CD4-positive, alpha-beta memory T cell (primary cell): ENCODE data around the gene PACSIN3. TPM values are rescaled to one million over a fixed set of nuclear protein-coding genes. Genes with fewer than 3 reads are reported as not detected.

Experiments
- CTCF ChIA-PET: fragments of 350-600 bp; sonication (Branson Sonifier 250); formaldehyde crosslinking; loops from one replicate; lab custom pipeline; 2021; ENCODE audit warnings: inconsistent platforms; ENCODE audit not compliant: partially characterized antibody; lab: Charles Lee
- POLR2A ChIA-PET: fragments of 350-600 bp; sonication (Branson Sonifier 250); formaldehyde crosslinking; loops from one replicate; lab custom pipeline; 2021; ENCODE audit not compliant: partially characterized antibody; lab: Charles Lee
- DNase-seq, 5 donors: peaks; one replicate each; pipeline versions ENCODE4 v3.0.0 to v3.0.0-alpha.2; 2020 to 2022; ENCODE audit warnings: mixed read lengths in 1 of 5
- H3K27ac ChIP-seq: one replicate; pipeline ENCODE4 v1.7.0; 2013; ENCODE audit warnings: low read depth, low read length
- H3K27me3 ChIP-seq: 2 replicates; pipeline ENCODE4 v1.7.0; 2013; ENCODE audit warnings: mild to moderate bottlenecking, low read length, moderate library complexity; ENCODE audit not compliant: insufficient read depth
- H3K36me3 ChIP-seq: 2 replicates; pipeline ENCODE4 v1.7.0; 2013; ENCODE audit warnings: mild to moderate bottlenecking, low read length, moderate library complexity; ENCODE audit not compliant: insufficient read depth
- H3K4me1 ChIP-seq: 2 replicates; pipeline ENCODE4 v1.7.0; 2013; ENCODE audit warnings: mild to moderate bottlenecking, low read length, moderate library complexity; ENCODE audit not compliant: insufficient read depth
- H3K4me3 ChIP-seq, 2 donors: one replicate each; pipeline ENCODE4 v1.7.0; 2013; ENCODE audit warnings: low read length in 2 of 2, mild to moderate bottlenecking in 1 of 2
- H3K9me3 ChIP-seq, 2 donors: one replicate each; pipeline ENCODE4 v1.7.0; 2013; ENCODE audit warnings: low read length in 2 of 2, control low read depth in 1 of 2; ENCODE audit not compliant: control insufficient read depth in 1 of 2
- H3K27ac Mint-ChIP-seq, 7 donors: one replicate each; pipeline ENCODE4 v1.8.0; 2020 to 2021; ENCODE audit warnings: mixed read lengths in 7 of 7, mild to moderate bottlenecking in 6 of 7, inconsistent platforms in 3 of 7, moderate library complexity in 3 of 7
- H3K27me3 Mint-ChIP-seq, 2 donors: one replicate each; pipeline ENCODE4 v1.8.0; 2020 to 2021; ENCODE audit warnings: mixed read lengths in 2 of 2
- H3K36me3 Mint-ChIP-seq, 2 donors: one replicate each; pipeline ENCODE4 v1.8.0; 2020 to 2021; ENCODE audit warnings: mixed read lengths in 2 of 2, inconsistent platforms in 1 of 2, mild to moderate bottlenecking in 1 of 2
- H3K4me1 Mint-ChIP-seq, 4 donors: one replicate each; pipeline ENCODE4 v1.8.0; 2020 to 2021; ENCODE audit warnings: mixed read lengths in 4 of 4, mild to moderate bottlenecking in 1 of 4
- H3K4me3 Mint-ChIP-seq, 8 donors: one replicate each; pipeline ENCODE4 v1.8.0; 2020 to 2021; ENCODE audit warnings: mixed read lengths in 8 of 8, mild to moderate bottlenecking in 7 of 8, moderate library complexity in 6 of 8, inconsistent platforms in 3 of 8
- H3K9me3 Mint-ChIP-seq, 8 donors: one replicate each; pipeline ENCODE4 v1.8.0; 2020 to 2021; ENCODE audit warnings: mixed read lengths in 8 of 8, mild to moderate bottlenecking in 5 of 8, inconsistent platforms in 3 of 8, moderate library complexity in 1 of 8
- intact Hi-C: fragments of 100-400 bp; cut with micrococcal nuclease; formaldehyde crosslinking; loops from one replicate; pipeline ENCODE4 v1.15.1; 2023
- polyA plus RNA-seq, 2 donors: library from polyadenylated mRNA; unstranded; fragments of 300-500 nt; fragmentation: Illumina TruSeq; gene quantifications; one replicate each; pipeline ENCODE4 v1.2.3, GENCODE V29; 2021
- total RNA-seq, 2 experiments: library from RNA; stranded (reverse); gene quantifications; one replicate each; pipeline ENCODE4 v1.2.3, GENCODE V29; 2021

Gene PACSIN3
- total and polyA plus RNA-seq, 4 experiments from 2014 or later: 0.23 to 1.3 TPM; not detected in 2

- H3K36me3 Mint-ChIP-seq: peaks cover 0 to 7% of the 10 kb centered on the region in 2 donors
- no peaks in the 10 kb centered on the region for H3K9me3 ChIP-seq
- H3K4me1 ChIP-seq: peaks cover 33% of the 10 kb centered on the region
- DNase-seq: no peak
- H3K4me1 Mint-ChIP-seq: peaks cover 19 to 33% (median 24%) of the 10 kb centered on the region in 4 donors
- no peaks in the 10 kb centered on the region for H3K36me3 ChIP-seq
- no peak overlapping the region for H3K4me3 ChIP-seq
- H3K27me3 Mint-ChIP-seq: no peaks in the 10 kb centered on the region
- H3K4me3 Mint-ChIP-seq: no peak overlapping the region
- no peaks in the 10 kb centered on the region for H3K27me3 ChIP-seq
- ChIA-PET POLR2A (no interaction called here), CTCF (interaction anchor here (5.8 kb wide), 1 partner anchor 265 kb away, joined by 44 read pairs; no protein-coding TSS in a partner anchor)
- H3K27ac Mint-ChIP-seq: no peak overlapping the region
- no peaks in the 10 kb centered on the region for H3K9me3 Mint-ChIP-seq
- intact Hi-C loops: no loop called here
- H3K27ac ChIP-seq: no peak overlapping the region
Observed at GRCh38 chr11:47156951-47157350, 29.3 kb downstream of the PACSIN3 start.

DNA sequence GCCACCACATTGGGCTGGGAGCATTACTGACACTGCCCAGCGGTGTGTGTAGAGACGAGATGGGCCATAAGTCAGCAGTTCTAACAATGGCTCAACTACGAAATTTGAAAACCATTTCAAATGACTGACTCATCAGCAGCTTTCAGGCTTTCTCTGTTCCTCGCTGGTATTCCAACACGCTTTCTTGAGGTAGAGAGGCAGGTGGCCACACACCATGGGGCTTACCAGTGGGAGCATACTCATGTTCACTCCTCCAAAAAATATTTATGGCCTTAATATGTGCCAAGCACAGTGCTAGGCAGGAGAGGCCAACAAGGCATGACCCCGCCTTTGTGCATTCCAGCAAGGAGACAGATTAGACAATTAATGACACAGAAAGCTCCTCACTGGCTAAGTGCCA lies 29.9 kb downstream of the PACSIN3 start:
- H3K36me3 ChIP-seq: no peaks in the 10 kb centered on the region
- peaks cover 33% of the 10 kb centered on the region for H3K4me1 ChIP-seq
- H3K27me3 ChIP-seq: no peaks in the 10 kb centered on the region
- no peaks in the 10 kb centered on the region for H3K27me3 Mint-ChIP-seq
- H3K9me3 Mint-ChIP-seq: no peaks in the 10 kb centered on the region
- H3K36me3 Mint-ChIP-seq: peaks cover 0 to 8% of the 10 kb centered on the region in 2 donors
- H3K4me1 Mint-ChIP-seq: peaks cover 19 to 33% (median 24%) of the 10 kb centered on the region in 4 donors
- no peak overlapping the region for H3K4me3 Mint-ChIP-seq
- intact Hi-C loops: no loop called here
- POLR2A ChIA-PET: no interaction called here
- no peak for DNase-seq
- H3K27ac ChIP-seq: no peak overlapping the region
- CTCF ChIA-PET: interaction anchor here (5.8 kb wide), 1 partner anchor 264 kb away, joined by 44 read pairs; no protein-coding TSS in a partner anchor
- H3K27ac Mint-ChIP-seq: no peak overlapping the region
- H3K4me3 ChIP-seq: no peak overlapping the region
- no peaks in the 10 kb centered on the region for H3K9me3 ChIP-seq

- ChIA-PET CTCF (interaction anchor here (0.9 to 5.8 kb wide), 3 partner anchors 11 to 264 kb away, joined by 4 to 44 read pairs (median 4); no protein-coding TSS in a partner anchor), POLR2A (interaction anchor here (1.0 to 1.1 kb wide), 2 partner anchors 8 to 219 kb away, joined by 3 to 4 read pairs; partner anchors contain the start of gene CSTPP1)
- no peak overlapping the region for H3K27ac ChIP-seq
Observed at GRCh38 chr11:47155879-47156278, 30.4 kb downstream of the PACSIN3 start.

GRCh38 chr11:47154616-47155570 lies 31.3 kb downstream of the PACSIN3 start:
- peaks cover 33% of the 10 kb centered on the region for H3K4me1 ChIP-seq
- no peaks in the 10 kb centered on the region for H3K36me3 ChIP-seq
- H3K4me3 ChIP-seq: no peak overlapping the region
- H3K27me3 ChIP-seq: no peaks in the 10 kb centered on the region
- Mint-ChIP-seq H3K4me3 (peak overlapping the region in 7 of 8 donors; percentile 21 to 81 (median 51)), H3K4me1 (peaks cover 19 to 33% (median 24%) of the 10 kb centered on the region in 4 donors), H3K9me3 (no peaks in the 10 kb centered on the region), H3K27ac (peak overlapping the region; percentile 20 to 90 (median 76)), H3K36me3 (peaks cover 0 to 7% of the 10 kb centered on the region in 2 donors), H3K27me3 (no peaks in the 10 kb centered on the region)
- intact Hi-C loops: no loop called here
- POLR2A ChIA-PET: interaction anchor here (0.7 to 1.1 kb wide), 3 partner anchors 9 to 218 kb away, joined by 3 to 4 read pairs (median 3); partner anchors contain the start of genes ACP2 and CSTPP1
- DNase-seq: peak in 1 of 5 donors; percentile 28
- no peaks in the 10 kb centered on the region for H3K9me3 ChIP-seq
- no peak overlapping the region for H3K27ac ChIP-seq
- CTCF ChIA-PET: interaction anchor here (0.9 to 5.8 kb wide), 11 partner anchors 8 to 268 kb away, joined by 3 to 44 read pairs (median 4); partner anchors contain the start of gene ARFGAP2

More at GRCh38 chr11:47155879-47156278, 30.4 kb downstream of the PACSIN3 start:
- Mint-ChIP-seq H3K4me1 (peaks cover 19 to 33% (median 24%) of the 10 kb centered on the region in 4 donors), H3K9me3 (no peaks in the 10 kb centered on the region), H3K4me3 (no peak overlapping the region), H3K27me3 (no peaks in the 10 kb centered on the region), H3K27ac (peak overlapping the region in 3 of 7 donors; percentile 48 to 89 (median 71)), H3K36me3 (peaks cover 0 to 7% of the 10 kb centered on the region in 2 donors)
- H3K4me3 ChIP-seq: no peak overlapping the region
- no peak for DNase-seq
- no peaks in the 10 kb centered on the region for H3K36me3 ChIP-seq
- H3K9me3 ChIP-seq: no peaks in the 10 kb centered on the region
- no peaks in the 10 kb centered on the region for H3K27me3 ChIP-seq
- H3K4me1 ChIP-seq: peaks cover 33% of the 10 kb centered on the region
- intact Hi-C loops: no loop called here

GRCh38 chr11:47152953-47153950 lies 33.0 kb downstream of the PACSIN3 start:
- intact Hi-C loops: loop anchor here (1.0 kb wide), 2 partner anchors 233 to 264 kb away; no protein-coding TSS in a partner anchor

More at GRCh38 chr11:47152953-47153950, 33.0 kb downstream of the PACSIN3 start:
- H3K36me3 Mint-ChIP-seq: peaks cover 4 to 10% of the 10 kb centered on the region in 2 donors
- CTCF ChIA-PET: interaction anchor here (0.7 to 5.8 kb wide), 23 partner anchors 9 to 271 kb away, joined by 3 to 44 read pairs (median 6); partner anchors contain the start of gene CSTPP1
- H3K27me3 Mint-ChIP-seq: no peaks in the 10 kb centered on the region
- no peaks in the 10 kb centered on the region for H3K9me3 ChIP-seq
- POLR2A ChIA-PET: interaction anchor here (1.0 kb wide), 1 partner anchor 11 kb away, joined by 3 read pairs; no protein-coding TSS in a partner anchor
- no peaks in the 10 kb centered on the region for H3K27me3 ChIP-seq
- H3K27ac Mint-ChIP-seq: peak overlapping the region; percentile 2 to 91 (median 65)
- H3K4me3 Mint-ChIP-seq: peak overlapping the region in 5 of 8 donors; percentile 14 to 63 (median 58)
- H3K9me3 Mint-ChIP-seq: no peaks in the 10 kb centered on the region
- no peak overlapping the region for H3K4me3 ChIP-seq
- no peaks in the 10 kb centered on the region for H3K36me3 ChIP-seq
- H3K27ac ChIP-seq: no peak overlapping the region
- H3K4me1 Mint-ChIP-seq: peaks cover 19 to 33% (median 24%) of the 10 kb centered on the region in 4 donors
- DNase-seq: peak in 4 of 5 donors; percentile 35 to 46 (median 40)
- peaks cover 33% of the 10 kb centered on the region for H3K4me1 ChIP-seq
